ENCODE results near the gene PLOD2.

- TF ChIP-seq CTCF (IDR thresholded peaks at IDR 0.05; ENCODE audit: insufficient read depth, low read length) (no peak), REST (IDR thresholded peaks at IDR 0.05; ENCODE audit: insufficient replicate concordance, low read depth) (no peak), POLR2AphosphoS5 (IDR thresholded peaks at IDR 0.05; ENCODE audit: low read depth) (no peak), SPI1 (IDR thresholded peaks at IDR 0.05; ENCODE audit: borderline replicate concordance, low read depth) (no peak)
These were observed 4.9 kb downstream of the PLOD2 start for GRCh38 chr3:146156095-146156494.

Measured in HL-60 (cell line).